Stimulated activated CD8-positive, alpha-beta memory T cell treated with anti-CD3 and anti-CD28 coated beads, Interleukin-4, amount 100 ng/mL, for 48 hours (primary cell): Measurements from ENCODE around the gene SLC29A3.

Experiments
- DNase-seq: peaks from one replicate; pipeline ENCODE4 v3.0.0-alpha.2; 2020

Gene SLC29A3

DNA sequence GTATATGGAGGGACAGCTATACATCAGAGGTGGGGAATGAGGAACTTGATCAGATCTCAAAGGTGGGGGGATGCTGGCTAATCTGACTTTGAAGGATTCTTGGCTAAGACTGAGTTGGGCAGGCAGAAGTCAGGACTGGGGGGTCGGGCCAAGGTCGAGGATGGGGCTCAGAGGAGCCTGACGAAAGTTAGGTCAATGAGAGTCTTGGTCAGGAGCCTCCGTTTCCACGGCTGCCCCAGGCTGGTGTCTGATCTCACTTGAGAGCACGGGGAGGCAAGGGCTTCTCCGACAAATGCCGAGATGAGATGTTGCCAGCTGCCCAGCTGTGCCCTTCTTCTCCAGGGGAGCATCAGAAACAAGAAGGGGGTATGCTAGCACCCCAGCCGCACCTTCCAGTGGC is 5.7 kb downstream of the SLC29A3 start:
- DNase-seq, result no peak

DNA sequence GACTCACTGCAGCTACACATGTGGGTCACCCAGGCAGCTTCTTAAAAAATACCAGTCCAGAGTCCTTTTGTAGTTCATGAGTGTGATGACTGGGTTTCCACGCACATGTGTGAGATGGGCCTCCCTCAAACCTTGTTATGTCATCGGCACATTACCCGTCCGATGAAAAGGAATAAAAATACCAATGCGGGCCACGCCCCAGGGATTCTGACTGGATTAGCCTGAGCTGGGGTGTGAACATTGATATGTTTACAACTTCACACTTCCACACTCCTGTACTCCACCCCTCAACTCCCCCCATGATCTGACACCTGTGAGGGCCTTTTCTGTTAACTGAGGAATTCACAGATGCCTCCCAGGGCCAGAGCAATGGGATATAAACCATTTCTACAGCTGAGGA is 6.2 kb downstream of the SLC29A3 start:
- no peak for DNase-seq

- no peak for DNase-seq
Measured at GRCh38 chr10:71326464-71326881, 7.4 kb downstream of the SLC29A3 start.

DNA sequence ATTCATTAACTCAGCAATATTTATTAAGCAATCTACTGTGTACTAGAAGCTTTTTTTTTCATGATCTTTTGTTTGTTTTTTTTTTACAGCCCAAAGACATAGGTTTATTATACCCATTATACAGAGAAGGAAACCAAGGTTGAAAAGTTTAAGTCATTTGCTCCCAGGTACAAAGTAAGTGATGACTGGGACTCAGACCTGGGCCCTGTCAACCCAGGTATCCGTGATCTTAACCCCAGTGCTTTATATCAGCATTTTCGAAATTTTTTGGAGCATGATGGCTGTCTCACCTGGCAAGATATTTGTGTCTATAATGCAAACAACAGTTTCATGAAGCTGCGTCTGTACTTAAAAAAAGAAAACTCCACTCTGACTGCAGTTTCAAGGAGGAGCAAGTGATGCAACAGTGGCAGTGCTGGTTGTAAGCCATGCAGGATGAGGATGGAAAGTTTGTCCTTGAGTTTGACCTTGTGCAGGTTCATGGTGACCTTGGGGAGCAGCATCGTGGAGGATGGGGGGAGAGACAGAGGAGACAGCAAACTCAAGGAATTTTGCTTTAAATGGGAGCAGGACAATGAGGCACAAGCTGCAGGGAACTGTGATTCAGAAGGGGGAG is 11.8 kb downstream of the SLC29A3 start:
- no peak for DNase-seq

DNA sequence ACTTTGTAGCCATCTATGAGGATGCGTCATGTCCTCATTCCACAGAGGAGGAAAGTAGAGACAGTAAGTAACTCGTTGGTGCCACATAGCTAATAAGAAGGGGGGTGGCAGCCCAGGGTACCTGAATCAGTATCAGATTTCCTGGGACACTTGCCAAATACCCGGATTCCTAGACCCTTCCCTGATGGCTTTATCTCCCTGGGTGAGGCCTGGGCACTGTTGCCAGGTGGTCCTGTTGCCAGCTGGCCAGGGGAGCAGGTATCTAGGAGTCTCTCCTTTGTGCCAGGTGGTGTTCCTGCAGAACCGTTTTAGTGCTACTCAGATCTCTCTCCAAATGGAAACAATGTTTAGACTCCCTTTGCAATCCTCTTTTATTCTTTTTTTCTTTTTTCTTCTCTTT is 12.7 kb downstream of the SLC29A3 start:
- no peak for DNase-seq

- no peak for DNase-seq
Measured at GRCh38 chr10:71332466-71332865, 13.4 kb downstream of the SLC29A3 start.

- DNase-seq, result no peak
Measured at GRCh38 chr10:71333129-71333887, 14.2 kb downstream of the SLC29A3 start.

- no peak for DNase-seq
Measured at GRCh38 chr10:71334221-71334791, 15.2 kb downstream of the SLC29A3 start.

- DNase-seq, result no peak
Measured at GRCh38 chr10:71335173-71335708, 16.2 kb downstream of the SLC29A3 start.

DNA sequence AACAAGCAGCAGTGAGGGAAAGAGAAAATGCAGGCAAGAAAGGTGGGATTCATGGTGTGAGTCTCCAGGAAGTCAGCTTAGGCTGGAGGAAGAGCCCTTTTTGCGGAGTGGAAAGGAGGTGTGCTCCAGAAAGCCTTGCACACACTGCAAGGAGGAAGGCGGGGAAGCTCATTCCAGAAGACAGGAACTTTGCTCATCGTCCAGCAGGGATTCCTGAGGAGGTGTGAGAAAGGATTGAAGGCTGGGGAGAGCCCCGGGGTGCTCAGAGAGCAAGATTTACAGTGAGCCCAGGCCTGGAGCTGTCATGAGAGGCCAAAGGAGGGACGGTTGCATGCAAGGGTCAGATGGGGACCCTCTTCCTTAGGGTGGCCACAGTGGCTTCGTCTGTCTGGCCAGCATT is 17.6 kb downstream of the SLC29A3 start:
- DNase-seq, result no peak

DNA sequence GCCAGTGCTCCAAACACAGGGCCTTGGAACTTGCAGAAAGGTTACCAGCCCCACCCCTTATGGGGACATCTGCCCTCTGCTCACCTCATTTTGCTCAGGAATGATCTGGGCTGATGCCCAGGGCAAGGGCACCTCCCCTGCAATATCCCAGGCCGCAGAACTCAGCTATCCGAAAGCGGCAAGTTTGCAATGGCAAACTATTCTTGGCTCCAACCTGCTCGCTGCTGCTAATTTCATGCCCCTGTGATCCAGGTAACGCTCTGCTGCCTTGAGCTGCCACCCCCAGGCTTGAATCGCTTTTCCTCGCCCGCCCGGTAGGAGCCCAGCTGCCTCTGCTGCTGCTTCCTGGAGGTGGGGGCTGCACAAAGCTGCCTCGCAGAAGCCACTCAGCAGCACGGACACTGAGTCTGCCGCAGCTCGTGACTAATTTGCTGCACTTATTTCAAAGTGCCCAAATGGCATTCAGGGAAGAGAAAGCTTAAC is 18.2 kb downstream of the SLC29A3 start:
- DNase-seq, result no peak

DNA sequence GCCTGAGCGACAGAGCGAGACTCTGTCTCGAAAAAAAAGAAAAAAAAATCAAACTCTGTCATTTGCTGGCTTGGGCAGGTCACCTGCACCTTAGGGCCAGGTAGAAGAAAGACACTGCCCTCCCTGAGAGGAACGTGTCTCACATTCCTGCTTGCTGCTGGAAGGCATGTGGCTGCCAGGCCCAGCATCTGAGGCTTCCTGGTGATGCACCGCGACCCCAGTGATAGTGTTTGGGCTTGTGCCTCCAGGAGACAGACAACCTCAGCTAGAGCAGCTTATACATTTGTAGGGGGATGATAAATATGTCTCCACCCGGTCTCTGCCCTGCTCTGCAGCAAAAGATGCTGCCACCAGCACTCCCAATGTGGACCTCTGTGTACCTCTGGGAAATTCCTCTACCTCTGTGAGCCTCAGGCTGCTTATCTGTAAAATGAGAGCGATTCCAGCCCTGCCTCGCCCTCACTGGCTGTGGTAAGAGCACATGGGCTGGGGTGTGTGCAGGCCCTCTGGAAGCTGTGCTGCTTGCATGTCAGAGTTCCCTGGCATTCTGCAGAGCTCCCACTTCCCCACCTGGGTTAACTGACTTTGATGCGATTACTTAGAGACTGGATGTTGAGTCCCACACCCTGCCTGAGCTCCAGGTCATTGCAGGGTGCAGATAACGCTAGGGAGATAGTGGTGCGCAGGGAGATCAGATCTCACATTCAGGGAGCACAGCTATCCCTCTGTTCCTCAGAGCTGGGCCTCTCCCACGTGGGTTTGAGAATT is 19.9 kb downstream of the SLC29A3 start:
- DNase-seq, result no peak

GRCh38 chr10:71339796-71340589 is 20.9 kb downstream of the SLC29A3 start:
- no peak for DNase-seq

DNA sequence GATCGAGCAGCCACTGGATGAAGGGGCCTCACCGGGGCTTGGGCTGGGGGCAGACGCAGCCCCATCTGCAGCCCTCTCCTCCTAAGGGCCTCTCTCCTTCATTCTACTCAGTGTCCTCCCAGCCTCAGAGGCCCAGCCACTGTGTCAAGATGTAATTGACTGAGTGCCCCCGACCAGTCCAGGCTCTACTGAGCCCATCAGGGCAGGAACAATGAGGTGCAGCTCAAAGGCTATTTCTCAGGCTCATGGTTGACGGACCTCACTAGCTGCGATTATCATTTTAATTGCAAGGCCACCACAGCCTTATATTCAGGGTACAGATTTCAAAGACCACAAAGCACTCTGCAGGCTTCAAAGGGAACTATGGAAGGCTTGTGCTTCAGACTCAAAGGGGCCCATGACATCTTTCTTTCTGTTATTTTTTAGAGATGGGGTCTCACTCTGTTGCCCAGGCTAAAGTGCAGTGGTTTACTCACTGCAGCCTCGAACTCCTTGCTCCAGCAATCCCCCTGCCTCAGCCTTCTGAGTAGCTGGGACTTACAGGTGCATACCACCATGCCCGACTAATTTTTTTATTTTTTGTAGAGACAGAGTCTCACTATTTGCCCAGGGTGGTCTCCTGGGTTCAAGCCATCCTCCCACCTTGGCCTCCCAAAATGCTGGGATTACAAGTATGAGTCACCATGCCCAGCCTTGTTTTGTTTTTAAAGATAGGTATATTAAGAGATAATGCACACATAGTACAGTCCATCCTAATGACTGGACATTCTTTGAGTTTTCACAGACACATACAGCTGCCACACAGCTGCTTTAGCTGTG is 23.7 kb downstream of the SLC29A3 start:
- no peak for DNase-seq

GRCh38 chr10:71343392-71343773 is 24.3 kb downstream of the SLC29A3 start:
- DNase-seq, result no peak

- DNase-seq, result no peak
Measured at GRCh38 chr10:71344154-71344925, 25.3 kb downstream of the SLC29A3 start.

- DNase-seq, result no peak
Measured at GRCh38 chr10:71344993-71345480, 26.0 kb downstream of the SLC29A3 start.

- DNase-seq, result no peak
Measured at GRCh38 chr10:71345694-71346093, 26.6 kb downstream of the SLC29A3 start.

DNA sequence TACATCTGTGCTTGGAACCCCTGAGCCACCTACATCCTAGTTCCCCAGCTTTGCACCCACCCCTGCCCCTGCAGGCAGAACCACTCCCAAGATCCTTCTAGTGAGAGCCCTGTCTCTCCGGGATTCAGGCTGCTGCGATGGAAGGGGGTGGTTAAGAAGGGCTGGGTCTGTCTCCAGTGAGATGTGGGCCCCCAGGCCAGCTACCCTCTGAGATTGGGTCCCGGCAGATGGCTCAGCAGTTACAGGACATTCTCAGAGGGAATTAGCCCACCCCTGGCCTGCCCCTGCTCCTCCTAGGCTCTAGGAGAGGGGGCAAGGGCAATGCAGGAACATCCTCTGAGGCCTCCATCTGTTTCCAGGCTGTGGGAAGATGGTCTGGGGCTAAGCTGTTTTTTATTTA is 27.7 kb downstream of the SLC29A3 start:
- DNase-seq, result no peak
